HG03196 (cell line): ENCODE data around the gene ZNF888.
"Not testable (repeated sequence)": the region's sequence is repeated elsewhere in the genome, so short reads cannot be mapped to it uniquely, and the experiment has no call there.

Source experiments
- ATAC-seq: cut with Tn5 transposase; IDR thresholded peaks from one replicate; pipeline ENCODE4 v1.9.1; 2021; ENCODE audit not compliant: unreplicated experiment

Gene ZNF888

DNA sequence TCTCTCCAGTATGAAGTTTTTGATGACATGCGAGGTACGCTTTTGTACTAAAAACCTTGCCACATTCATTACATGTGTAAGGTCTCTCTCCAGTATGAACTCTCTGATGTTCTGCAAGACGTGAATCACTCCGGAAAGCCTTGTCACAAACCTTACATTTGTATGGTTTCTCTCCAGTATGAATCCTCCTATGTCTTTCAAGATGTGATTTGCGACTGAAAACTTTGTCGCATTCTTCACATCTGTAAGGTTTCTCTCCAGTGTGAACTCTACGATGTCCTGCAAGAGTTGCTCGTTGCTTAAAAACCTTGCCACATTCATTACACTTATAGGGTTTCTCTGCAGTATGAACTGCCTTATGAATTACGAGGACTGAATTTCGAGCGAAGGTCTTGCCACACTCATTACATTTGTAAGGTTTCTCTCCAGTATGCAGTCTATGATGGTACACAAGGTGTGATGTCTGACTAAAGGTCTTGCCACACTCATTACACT, 42.3 kb downstream of the ZNF888 start:
- ATAC-seq = no peak

DNA sequence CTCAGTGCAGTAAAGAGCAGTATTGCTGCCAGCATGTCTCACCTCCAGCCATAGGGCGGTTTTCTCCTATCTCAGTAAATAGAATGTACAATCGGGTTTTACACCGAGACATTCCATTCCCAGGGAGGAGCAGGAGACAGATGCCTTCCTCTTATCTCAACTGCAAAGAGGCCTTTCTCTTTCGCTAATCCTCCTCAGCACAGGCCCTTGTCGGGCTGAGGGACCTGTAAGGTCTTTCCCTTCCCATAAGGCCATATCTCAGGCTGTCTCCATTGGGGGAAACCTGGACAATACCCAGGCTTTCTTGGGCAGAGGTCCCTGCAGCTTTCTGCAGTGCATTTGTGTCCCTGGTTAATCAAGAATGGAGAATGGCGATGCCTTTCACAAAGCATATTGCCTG, 50.2 kb downstream of the ZNF888 start:
- ATAC-seq = not testable (repeated sequence)

GRCh38 chr19:52871466-52871865, 51.8 kb downstream of the ZNF888 start:
- ATAC-seq = no peak

DNA sequence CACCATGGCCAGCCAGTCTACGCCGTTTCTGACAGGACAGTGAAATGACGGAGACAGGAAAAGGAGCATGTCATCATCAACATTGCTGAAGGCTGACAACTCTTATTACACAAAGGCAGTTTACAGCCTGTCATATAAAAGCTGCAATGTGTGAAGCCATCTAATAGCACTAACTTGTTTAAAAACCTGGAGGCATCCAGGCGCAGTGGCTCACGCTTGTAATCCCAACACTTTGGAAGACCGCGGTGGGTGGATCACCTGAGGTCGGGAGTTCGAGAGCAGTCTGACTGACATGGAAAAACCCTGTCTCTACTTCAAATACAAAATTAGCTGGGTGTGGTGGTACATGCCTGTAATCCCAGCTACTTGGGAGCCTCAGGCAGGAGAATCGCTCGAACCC, 55.2 kb downstream of the ZNF888 start:
- ATAC-seq = not testable (repeated sequence)

GRCh38 chr19:52857378-52858191, 65.6 kb downstream of the ZNF888 start, which contains the start of gene ZNF468:
Gene ZNF468 (minus strand): TSS chr19:52857619. CDS start chr19:52854272, 3,347 bp downstream.
- peak; percentile 97 for ATAC-seq

DNA sequence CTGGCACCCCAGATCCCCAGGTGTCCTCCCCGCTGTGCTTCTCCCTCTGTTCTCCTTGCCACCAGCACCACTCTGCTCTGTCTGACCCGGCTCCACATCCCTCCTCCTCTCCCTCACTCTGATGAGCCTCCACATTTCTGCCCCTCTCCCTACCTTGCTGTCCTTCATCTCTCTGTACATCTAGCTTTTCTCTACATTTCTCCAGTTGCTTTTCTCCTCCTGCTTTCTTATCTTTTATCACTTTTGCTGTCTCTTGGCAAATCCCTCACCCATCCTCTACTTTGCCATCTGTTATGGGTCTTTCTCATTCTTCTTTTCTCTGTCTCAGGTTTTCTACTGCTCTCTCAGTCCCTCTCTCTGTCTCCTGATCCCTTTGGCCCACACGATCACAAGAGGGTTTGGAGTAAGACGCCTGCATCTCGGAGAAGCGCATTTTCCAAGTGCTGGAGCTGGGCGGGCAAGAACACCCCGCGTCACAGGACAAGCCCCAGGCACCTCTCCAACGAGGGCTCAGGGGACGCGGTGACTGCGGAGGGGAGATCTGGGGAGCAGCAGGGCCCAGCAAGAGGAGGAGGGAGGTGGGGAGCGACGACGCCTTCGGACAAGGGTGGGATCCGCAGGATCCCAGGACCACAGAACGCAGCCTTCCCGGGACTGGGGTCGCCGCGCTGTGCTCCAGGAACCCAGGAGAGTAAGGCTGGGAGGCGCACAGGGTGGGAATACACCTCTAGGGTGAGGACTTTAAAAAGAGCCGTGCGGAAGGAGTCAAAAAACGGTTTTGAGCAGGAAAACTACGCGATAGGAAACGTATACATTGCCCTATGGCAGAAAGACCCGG, 66.5 kb downstream of the ZNF888 start:
- ATAC-seq = peak; percentile 17
